H54 (cell line): ENCODE data around the gene UCMA.
A peak's percentile ranks its signal among the peaks of the same experiment; 100 is the strongest.
"Not testable (repeated sequence)": the region's sequence is repeated elsewhere in the genome, so short reads cannot be mapped to it uniquely, and the experiment has no call there.

Experiments
- DNase-seq: peaks from one replicate; pipeline ENCODE4 v3.0.0; 2011; ENCODE audit warnings: low spot score, mixed read lengths; ENCODE audit not compliant: insufficient read length
- FAIRE-seq: peaks from 3 replicates; lab custom pipeline; 2011; peaks lifted over from hg19 to GRCh38; lab: Jason Lieb, UNC
- POLR2A ChIP-seq: IDR thresholded peaks from 2 replicates; pipeline ENCODE4 v1.6.1; 2011; ENCODE audit warnings: low read depth, mild to moderate bottlenecking, low read length

UCMA gene

GRCh38 chr10:13234172-13234571 is at the start of gene UCMA:
Gene UCMA (minus strand): TSS chr10:13234374. CDS start chr10:13234258, 116 bp downstream.
- no peak for TF ChIP-seq POLR2A
- FAIRE-seq (no peak), DNase-seq (no peak)

GRCh38 chr10:13282348-13282747 is 48.2 kb upstream of the UCMA start:
- not testable (repeated sequence) for FAIRE-seq, DNase-seq

- no peak for DNase-seq
- no peak for FAIRE-seq
- no peak for TF ChIP-seq POLR2A
Measured at GRCh38 chr10:13276749-13277365, 42.7 kb upstream of the UCMA start.

GRCh38 chr10:13276146-13276545 is 42.0 kb upstream of the UCMA start:
- FAIRE-seq, DNase-seq: not testable (repeated sequence)

GRCh38 chr10:13272164-13272571 is 38.0 kb upstream of the UCMA start:
- no peak for TF ChIP-seq POLR2A
- no peak for DNase-seq
- no peak for FAIRE-seq

GRCh38 chr10:13271552-13272163 is 37.5 kb upstream of the UCMA start:
- DNase-seq (peak; percentile 16), FAIRE-seq (no peak)
- no peak for TF ChIP-seq POLR2A

- DNase-seq = peak; percentile 31
- no peak for TF ChIP-seq POLR2A
- no peak for FAIRE-seq
Measured at GRCh38 chr10:13270877-13271551, 36.8 kb upstream of the UCMA start.

GRCh38 chr10:13268841-13269240 is 34.7 kb upstream of the UCMA start:
- DNase-seq (no peak), FAIRE-seq (no peak)
- no peak for TF ChIP-seq POLR2A

GRCh38 chr10:13268310-13268709 is 34.1 kb upstream of the UCMA start:
- FAIRE-seq (no peak), DNase-seq (no peak)
- TF ChIP-seq POLR2A = no peak

GRCh38 chr10:13263591-13263990 is 29.4 kb upstream of the UCMA start:
- no peak for DNase-seq
- no peak for FAIRE-seq
- TF ChIP-seq POLR2A = no peak

GRCh38 chr10:13262433-13262832 is 28.3 kb upstream of the UCMA start:
- FAIRE-seq (no peak), DNase-seq (no peak)
- no peak for TF ChIP-seq POLR2A

- FAIRE-seq = no peak
- no peak for TF ChIP-seq POLR2A
- DNase-seq = no peak
Measured at GRCh38 chr10:13257621-13258140, 23.5 kb upstream of the UCMA start.

GRCh38 chr10:13256627-13257026 is 22.5 kb upstream of the UCMA start:
- TF ChIP-seq POLR2A = no peak
- FAIRE-seq = no peak
- no peak for DNase-seq

GRCh38 chr10:13253726-13254125 is 19.6 kb upstream of the UCMA start:
- FAIRE-seq = no peak
- TF ChIP-seq POLR2A = no peak
- no peak for DNase-seq
